Keratinocyte (primary cell): Measurements from ENCODE around the gene MAP1LC3B.

Source experiments
- CTCF ChIP-seq, 3 experiments: IDR thresholded peaks in 1 of 3; conservative IDR thresholded peaks in 1 of 3; optimal IDR thresholded peaks in 1 of 3; 2 replicates in 2 of 3; 3 replicates in 1 of 3; pipeline versions ENCODE3 to v1.5.1; 2011; ENCODE audit warnings: low read length in 3 of 3, mild to moderate bottlenecking in 3 of 3, moderate library complexity in 2 of 3, control low read depth in 1 of 3, inconsistent platforms in 1 of 3; ENCODE audit not compliant: insufficient read depth in 2 of 3; ENCODE audit errors: extremely low read depth in 1 of 3
- EZH2 ChIP-seq: IDR thresholded peaks from one replicate; pipeline ENCODE4 v1.6.1; 2012; ENCODE audit warnings: inconsistent platforms, mild to moderate bottlenecking, low read length, moderate library complexity

DNA sequence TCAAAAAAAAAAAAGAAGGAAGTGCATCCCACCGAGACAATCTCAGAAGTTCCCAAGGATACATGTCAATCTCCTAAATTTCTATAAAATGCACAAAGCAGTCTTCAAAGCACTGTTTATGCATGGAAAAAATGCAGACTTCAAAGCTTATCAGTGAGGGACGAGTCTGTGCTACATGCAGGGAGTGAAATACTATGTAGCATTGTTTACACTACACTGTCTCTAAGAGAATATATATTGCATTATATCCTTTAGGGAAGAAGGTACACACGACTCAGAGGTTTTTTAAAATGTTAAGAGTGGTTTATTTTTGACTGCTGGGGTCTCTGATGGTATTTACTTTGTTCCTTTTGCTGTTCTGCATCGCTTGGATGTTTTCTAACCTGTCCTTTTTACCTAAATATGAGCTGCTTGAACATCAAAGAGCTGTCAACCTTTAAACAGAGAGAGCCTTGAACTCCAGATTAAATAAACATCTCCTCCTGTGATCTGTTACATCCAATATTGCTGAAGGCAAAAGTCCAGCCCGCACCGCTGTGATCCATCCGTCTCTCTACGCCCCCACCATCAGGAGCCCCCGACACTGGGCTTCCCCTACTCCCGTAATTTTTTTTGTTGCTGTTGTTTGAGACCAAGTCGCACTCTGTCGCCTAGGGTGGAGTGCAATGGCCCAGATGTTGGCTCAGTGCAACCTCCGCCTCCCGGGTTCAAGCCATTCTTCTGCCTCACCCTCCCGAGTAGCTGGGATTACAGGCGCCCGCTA lies 9.9 kb upstream of the MAP1LC3B start:
- TF ChIP-seq CTCF (optimal IDR thresholded peaks at IDR 0.05 in 1 of 3, IDR thresholded peaks at IDR 0.05 in 1 of 3, conservative IDR thresholded peaks at IDR 0.05 in 1 of 3; ENCODE audit: extremely low read depth in 1 of 3, insufficient read depth in 2 of 3, low read length in 3 of 3): no peak
- no peak for TF ChIP-seq EZH2
